Measurements from ENCODE around the gene MYO15B.

Gene MYO15B

GRCh38 chr17:75617675-75618074 lies 30.1 kb downstream of the MYO15B start:
- no peak overlapping the region for H3K27ac ChIP-seq
- H3K4me3 ChIP-seq (ENCODE audit: low read depth, low read length), result no peak overlapping the region
- TF ChIP-seq, protein P1, sequence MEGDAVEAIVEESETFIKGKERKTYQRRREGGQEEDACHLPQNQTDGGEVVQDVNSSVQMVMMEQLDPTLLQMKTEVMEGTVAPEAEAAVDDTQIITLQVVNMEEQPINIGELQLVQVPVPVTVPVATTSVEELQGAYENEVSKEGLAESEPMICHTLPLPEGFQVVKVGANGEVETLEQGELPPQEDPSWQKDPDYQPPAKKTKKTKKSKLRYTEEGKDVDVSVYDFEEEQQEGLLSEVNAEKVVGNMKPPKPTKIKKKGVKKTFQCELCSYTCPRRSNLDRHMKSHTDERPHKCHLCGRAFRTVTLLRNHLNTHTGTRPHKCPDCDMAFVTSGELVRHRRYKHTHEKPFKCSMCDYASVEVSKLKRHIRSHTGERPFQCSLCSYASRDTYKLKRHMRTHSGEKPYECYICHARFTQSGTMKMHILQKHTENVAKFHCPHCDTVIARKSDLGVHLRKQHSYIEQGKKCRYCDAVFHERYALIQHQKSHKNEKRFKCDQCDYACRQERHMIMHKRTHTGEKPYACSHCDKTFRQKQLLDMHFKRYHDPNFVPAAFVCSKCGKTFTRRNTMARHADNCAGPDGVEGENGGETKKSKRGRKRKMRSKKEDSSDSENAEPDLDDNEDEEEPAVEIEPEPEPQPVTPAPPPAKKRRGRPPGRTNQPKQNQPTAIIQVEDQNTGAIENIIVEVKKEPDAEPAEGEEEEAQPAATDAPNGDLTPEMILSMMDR (IDR thresholded peaks at IDR 0.05; ENCODE audit: low read depth, low read length, missing control alignments), result no peak
- in situ Hi-C loops (cut with HindIII; ENCODE audit: low pct_ligation_motif_present, low sequenced_read_pairs), result no loop called here
- H3K27me3 ChIP-seq (replicated peaks), result no peaks in the 10 kb centered on the region
- DNase-seq, result no peak
- no peaks in the 10 kb centered on the region for H3K36me3 ChIP-seq (replicated peaks)

- in situ Hi-C loops (cut with HindIII; ENCODE audit: low pct_ligation_motif_present, low sequenced_read_pairs), result no loop called here
- Histone ChIP-seq H3K4me3 (ENCODE audit: low read depth, low read length) (no peak overlapping the region), H3K27me3 (replicated peaks) (no peaks in the 10 kb centered on the region), H3K36me3 (replicated peaks) (no peaks in the 10 kb centered on the region), H3K27ac (no peak overlapping the region)
- TF ChIP-seq, protein P1 (IDR thresholded peaks at IDR 0.05; ENCODE audit: low read depth, low read length, missing control alignments), result peak; percentile 79
- DNase-seq, result no peak
Measured at GRCh38 chr17:75619506-75620431, 32.2 kb downstream of the MYO15B start.

DNA sequence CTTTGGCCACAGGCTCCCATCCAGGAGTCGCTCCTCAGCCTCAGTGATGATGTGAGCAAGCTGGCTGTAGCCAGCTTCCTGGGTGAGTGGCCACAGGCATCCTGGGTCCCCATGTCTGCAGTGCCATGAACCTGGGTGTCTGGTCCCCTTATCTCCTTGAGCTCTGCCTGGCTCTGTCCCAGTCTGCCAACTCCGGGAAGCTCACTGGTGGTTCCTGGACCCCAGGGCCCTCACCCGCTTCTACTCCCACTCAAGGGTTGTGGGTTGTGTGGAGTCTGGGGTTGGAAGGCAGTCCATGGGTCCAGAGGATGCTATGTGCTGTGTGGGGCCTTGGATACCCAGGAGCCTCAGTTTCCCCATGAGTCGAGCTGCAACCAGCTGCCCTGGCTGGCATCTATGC lies 33.9 kb downstream of the MYO15B start:
- no peaks in the 10 kb centered on the region for H3K36me3 ChIP-seq (replicated peaks)
- DNase-seq, result no peak
- no peak overlapping the region for H3K4me3 ChIP-seq (ENCODE audit: low read depth, low read length)
- in situ Hi-C loops (cut with HindIII; ENCODE audit: low pct_ligation_motif_present, low sequenced_read_pairs), result no loop called here
- no peaks in the 10 kb centered on the region for H3K27me3 ChIP-seq (replicated peaks)
- no peak overlapping the region for H3K27ac ChIP-seq
- TF ChIP-seq, protein P1 (IDR thresholded peaks at IDR 0.05; ENCODE audit: low read depth, low read length, missing control alignments), result no peak

DNA sequence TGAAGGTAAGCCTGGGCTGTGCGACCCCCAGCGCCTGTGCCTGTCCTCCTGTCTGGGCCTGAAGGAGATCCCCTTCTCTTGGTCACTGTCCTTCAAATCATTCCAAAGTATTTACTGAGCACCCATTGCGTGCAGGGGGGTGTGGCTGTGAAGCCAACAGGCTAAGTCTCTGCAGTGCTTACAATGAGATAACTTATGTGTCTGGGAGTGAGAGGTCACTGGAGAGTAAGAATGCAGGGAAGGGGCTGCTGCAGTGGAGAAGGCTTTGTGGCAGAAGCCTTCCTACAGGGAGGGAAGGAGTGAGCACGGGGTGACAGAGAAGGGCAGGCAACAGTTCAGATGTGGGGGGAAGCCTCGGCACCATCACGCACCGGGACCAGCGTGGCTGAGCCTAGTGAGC lies 34.5 kb downstream of the MYO15B start:
- DNase-seq, result no peak
- H3K36me3 ChIP-seq (replicated peaks), result no peaks in the 10 kb centered on the region
- no peak overlapping the region for H3K27ac ChIP-seq
- TF ChIP-seq, protein P1 (IDR thresholded peaks at IDR 0.05; ENCODE audit: low read depth, low read length, missing control alignments), result no peak
- no peaks in the 10 kb centered on the region for H3K27me3 ChIP-seq (replicated peaks)
- H3K4me3 ChIP-seq (ENCODE audit: low read depth, low read length), result no peak overlapping the region
- in situ Hi-C loops (cut with HindIII; ENCODE audit: low pct_ligation_motif_present, low sequenced_read_pairs), result no loop called here

- in situ Hi-C loops (cut with HindIII; ENCODE audit: low pct_ligation_motif_present, low sequenced_read_pairs), result no loop called here
- Histone ChIP-seq H3K36me3 (replicated peaks) (no peaks in the 10 kb centered on the region), H3K4me3 (ENCODE audit: low read depth, low read length) (no peak overlapping the region), H3K27me3 (replicated peaks) (no peaks in the 10 kb centered on the region), H3K27ac (no peak overlapping the region)
- TF ChIP-seq, protein P1 (IDR thresholded peaks at IDR 0.05; ENCODE audit: low read depth, low read length, missing control alignments), result no peak
- DNase-seq, result no peak
Measured at GRCh38 chr17:75622771-75623273, 35.2 kb downstream of the MYO15B start.
